LNCAP (cell line): Measurements from ENCODE around the gene ITPRIPL2.

Source experiments
- TF ChIP-seq, protein P1 (sequence below): fragments of 450-650 bp; IDR thresholded peaks from 2 replicates; pipeline ENCODE4 v1.5.1; 2017; ENCODE audit warnings: mild to moderate bottlenecking

ITPRIPL2 gene

DNA sequence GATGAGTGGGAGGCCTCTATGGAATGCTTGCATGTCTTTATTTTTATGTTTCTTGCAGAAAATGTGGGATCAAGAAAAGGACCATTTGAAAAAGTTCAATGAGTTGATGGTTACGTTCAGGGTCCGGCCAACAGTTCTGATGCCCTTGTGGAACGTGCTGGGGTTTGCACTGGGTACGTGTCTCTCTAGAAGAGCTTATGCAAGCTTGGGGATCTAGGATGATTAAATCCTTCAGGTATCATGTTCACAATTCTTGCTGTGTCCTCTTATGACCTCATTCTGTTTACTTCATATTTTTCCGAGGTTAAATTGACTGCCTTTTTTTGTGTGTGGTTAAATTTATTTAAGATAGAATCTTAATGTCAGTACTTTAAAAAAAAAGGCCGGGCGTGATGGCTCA is 39.9 kb upstream of the ITPRIPL2 start:
- TF ChIP-seq, protein P1, sequence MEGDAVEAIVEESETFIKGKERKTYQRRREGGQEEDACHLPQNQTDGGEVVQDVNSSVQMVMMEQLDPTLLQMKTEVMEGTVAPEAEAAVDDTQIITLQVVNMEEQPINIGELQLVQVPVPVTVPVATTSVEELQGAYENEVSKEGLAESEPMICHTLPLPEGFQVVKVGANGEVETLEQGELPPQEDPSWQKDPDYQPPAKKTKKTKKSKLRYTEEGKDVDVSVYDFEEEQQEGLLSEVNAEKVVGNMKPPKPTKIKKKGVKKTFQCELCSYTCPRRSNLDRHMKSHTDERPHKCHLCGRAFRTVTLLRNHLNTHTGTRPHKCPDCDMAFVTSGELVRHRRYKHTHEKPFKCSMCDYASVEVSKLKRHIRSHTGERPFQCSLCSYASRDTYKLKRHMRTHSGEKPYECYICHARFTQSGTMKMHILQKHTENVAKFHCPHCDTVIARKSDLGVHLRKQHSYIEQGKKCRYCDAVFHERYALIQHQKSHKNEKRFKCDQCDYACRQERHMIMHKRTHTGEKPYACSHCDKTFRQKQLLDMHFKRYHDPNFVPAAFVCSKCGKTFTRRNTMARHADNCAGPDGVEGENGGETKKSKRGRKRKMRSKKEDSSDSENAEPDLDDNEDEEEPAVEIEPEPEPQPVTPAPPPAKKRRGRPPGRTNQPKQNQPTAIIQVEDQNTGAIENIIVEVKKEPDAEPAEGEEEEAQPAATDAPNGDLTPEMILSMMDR = no peak

DNA sequence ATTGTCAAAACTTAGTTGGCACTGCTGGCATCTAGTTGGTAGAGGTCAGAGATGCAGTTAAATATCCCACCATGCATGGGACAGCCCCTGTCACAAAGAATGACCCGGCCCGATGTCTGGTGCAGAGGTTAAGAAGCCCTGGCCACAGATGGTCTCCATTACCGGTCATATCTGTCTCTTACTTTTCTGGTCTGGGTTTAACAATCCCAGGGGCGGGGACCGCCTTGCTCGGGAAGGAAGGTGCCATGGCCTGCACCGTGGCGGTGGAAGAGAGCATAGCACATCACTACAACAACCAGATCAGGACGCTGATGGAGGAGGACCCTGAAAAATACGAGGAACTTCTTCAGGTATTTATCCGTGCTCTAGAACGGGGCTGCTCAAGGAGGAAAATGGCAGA is 38.3 kb upstream of the ITPRIPL2 start:
- TF ChIP-seq, protein P1 = no peak

DNA sequence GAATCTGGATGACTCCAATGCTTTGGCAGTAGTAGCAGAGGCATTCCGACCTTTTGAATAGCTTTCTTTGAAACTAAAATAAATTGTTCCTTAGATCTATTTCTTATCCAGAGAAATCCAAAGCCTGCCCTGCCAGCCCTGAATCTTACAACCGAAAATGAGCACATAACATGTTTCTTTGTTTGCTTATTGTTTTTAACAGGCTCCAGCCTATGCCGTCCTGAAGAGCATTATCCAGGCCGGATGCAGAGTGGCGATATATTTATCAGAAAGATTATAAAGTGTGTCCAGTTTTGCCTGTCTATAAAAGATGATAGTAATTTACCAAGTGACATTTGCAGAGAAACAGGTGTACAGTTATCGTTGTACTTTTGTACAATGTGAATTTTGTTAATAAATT is 35.9 kb upstream of the ITPRIPL2 start:
- TF ChIP-seq, protein P1 = no peak

DNA sequence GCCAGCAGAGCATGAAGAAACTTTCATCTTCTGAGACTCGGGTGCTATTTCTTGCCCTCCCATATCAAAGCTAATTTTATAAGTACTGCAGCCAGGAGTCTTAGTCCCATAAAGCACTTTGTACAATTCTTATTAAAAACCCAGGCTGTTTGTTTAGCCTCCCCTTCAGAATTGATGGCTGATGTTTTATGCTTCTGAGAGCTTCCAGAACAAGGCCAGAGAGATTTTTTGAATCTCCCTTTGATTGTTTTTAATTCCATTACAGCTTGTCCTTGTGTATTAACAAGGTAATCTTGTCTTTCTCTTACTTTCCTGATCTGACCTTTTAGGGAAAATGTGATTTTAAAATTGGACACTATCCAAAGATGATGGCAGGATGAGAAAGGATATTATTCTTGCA is 30.1 kb upstream of the ITPRIPL2 start:
- TF ChIP-seq, protein P1 = no peak

DNA sequence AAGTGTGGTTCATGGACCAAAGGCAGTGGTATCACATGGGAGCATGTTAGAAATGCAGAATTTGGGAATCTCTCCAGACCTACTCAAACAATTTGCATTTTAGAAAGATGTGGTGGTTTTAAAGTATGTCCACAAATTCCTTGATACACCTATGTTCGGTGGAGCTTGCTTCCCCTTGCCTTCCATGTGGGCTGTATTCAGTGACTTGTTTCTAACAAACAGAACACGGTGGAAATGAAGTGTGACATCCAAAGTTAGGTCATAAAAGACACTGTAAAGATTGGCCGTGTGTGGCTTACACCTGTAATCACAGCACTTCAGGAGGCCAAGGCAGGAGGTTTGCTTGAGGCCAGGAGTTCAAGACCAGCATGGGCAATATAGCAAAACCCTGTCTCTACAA is 29.6 kb upstream of the ITPRIPL2 start:
- TF ChIP-seq, protein P1 = no peak

DNA sequence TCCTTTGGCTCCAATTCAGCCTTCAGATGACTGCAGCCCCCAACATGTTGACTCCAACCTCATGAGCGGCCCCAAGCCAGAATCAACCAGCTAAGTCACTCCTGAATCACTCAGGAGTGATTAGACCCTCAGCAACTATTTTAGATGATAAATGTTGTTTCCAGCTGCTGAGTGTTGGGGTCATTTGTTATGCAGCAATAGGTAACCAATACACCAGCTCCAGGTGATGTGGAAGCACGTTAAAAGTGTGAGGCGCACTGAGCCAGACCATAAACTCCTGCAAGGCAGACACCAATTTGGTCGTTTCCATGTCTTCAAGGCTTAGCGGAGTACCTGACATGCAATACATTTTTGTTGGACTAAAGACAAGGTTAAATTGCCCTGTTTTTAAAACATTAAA is 28.9 kb upstream of the ITPRIPL2 start:
- TF ChIP-seq, protein P1 = no peak

DNA sequence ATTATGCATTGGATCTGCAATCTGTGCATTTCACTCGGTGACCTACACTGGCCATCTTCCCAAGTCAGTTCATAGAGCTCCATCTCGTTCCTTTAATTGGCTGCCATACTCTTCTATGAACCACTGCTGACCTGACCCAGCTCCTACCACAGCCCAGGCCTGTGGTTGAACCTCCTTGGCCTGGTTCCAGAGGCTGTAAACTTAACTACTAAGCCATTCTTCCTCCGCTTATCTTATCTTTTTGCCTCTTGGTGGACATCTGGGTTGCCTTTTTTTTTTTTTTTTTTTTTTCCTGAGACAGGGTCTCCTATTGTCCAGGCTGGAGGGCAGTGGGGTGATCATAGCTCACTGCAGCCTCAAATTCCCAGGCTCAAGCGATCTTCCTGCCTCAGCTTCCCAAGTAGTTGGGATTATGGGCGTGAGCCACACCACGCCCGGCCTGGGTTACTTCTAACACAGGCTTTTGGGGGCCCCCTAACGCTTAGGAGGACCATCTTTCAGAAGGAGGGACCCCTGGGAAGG is 28.0 kb upstream of the ITPRIPL2 start:
- TF ChIP-seq, protein P1 = no peak
